ENCODE data around the gene ATP6V0B.

The ATP6V0B gene

GRCh38 chr1:43985984-43986595 is 11.3 kb downstream of the ATP6V0B start:
- no peak for DNase-seq

GRCh38 chr1:43986712-43987111 is 12.0 kb downstream of the ATP6V0B start:
- DNase-seq: no peak

GRCh38 chr1:43987159-43987902 is 12.6 kb downstream of the ATP6V0B start:
- no peak for DNase-seq

- DNase-seq: peak in 1 of 14 donors; percentile 43
Measured at GRCh38 chr1:43990271-43991199, 15.8 kb downstream of the ATP6V0B start.

GRCh38 chr1:43991200-43991475 is 16.4 kb downstream of the ATP6V0B start:
- DNase-seq: no peak

GRCh38 chr1:43991476-43992231 is 16.9 kb downstream of the ATP6V0B start, which contains the start of gene CCDC24:
Gene CCDC24 (plus strand): TSS chr1:43991599. CDS start chr1:43991879, 280 bp downstream.
- DNase-seq: peak in 12 of 14 donors; percentile 41 to 89 (median 73)

GRCh38 chr1:43992232-43992995 is 17.7 kb downstream of the ATP6V0B start:
- DNase-seq: no peak

- DNase-seq: no peak
Measured at GRCh38 chr1:43993206-43993914, 18.6 kb downstream of the ATP6V0B start.

- DNase-seq: no peak
Measured at GRCh38 chr1:43994071-43994470, 19.3 kb downstream of the ATP6V0B start.

- peak in 2 of 14 donors; percentile 15 to 16 for DNase-seq
Measured at GRCh38 chr1:43994794-43995790, 20.3 kb downstream of the ATP6V0B start.

GRCh38 chr1:43995984-43996732 is 21.4 kb downstream of the ATP6V0B start:
- peak in 3 of 14 donors; percentile 25 to 54 (median 38) for DNase-seq

- DNase-seq: peak in 1 of 14 donors; percentile 44
Measured at GRCh38 chr1:43996733-43997115, 22.0 kb downstream of the ATP6V0B start.

- no peak for DNase-seq
Measured at GRCh38 chr1:43997295-43997999, 22.7 kb downstream of the ATP6V0B start.

- DNase-seq: no peak
Measured at GRCh38 chr1:43998000-43998378, 23.2 kb downstream of the ATP6V0B start.

GRCh38 chr1:43999455-43999854 is 24.7 kb downstream of the ATP6V0B start:
- peak in 6 of 14 donors; percentile 12 to 47 (median 32) for DNase-seq

GRCh38 chr1:44000122-44000665 is 25.4 kb downstream of the ATP6V0B start:
- DNase-seq: no peak

GRCh38 chr1:44002165-44002564 is 27.4 kb downstream of the ATP6V0B start:
- DNase-seq: no peak

All from C1 segment of cervical spinal cord (tissue), 14 donors.